HG03175 (cell line): Measurements from ENCODE around the gene UVRAG.

ENCODE experiments used
- ATAC-seq: cut with Tn5 transposase; IDR thresholded peaks from one replicate; pipeline ENCODE4 v1.9.1; 2021; ENCODE audit warnings: mild to moderate bottlenecking, moderate library complexity; ENCODE audit not compliant: unreplicated experiment

UVRAG gene

GRCh38 chr11:76157891-76158290 lies 342.9 kb downstream of the UVRAG start:
- ATAC-seq: no peak

- no peak for ATAC-seq
Observed at GRCh38 chr11:76158394-76159302, 343.6 kb downstream of the UVRAG start.

DNA sequence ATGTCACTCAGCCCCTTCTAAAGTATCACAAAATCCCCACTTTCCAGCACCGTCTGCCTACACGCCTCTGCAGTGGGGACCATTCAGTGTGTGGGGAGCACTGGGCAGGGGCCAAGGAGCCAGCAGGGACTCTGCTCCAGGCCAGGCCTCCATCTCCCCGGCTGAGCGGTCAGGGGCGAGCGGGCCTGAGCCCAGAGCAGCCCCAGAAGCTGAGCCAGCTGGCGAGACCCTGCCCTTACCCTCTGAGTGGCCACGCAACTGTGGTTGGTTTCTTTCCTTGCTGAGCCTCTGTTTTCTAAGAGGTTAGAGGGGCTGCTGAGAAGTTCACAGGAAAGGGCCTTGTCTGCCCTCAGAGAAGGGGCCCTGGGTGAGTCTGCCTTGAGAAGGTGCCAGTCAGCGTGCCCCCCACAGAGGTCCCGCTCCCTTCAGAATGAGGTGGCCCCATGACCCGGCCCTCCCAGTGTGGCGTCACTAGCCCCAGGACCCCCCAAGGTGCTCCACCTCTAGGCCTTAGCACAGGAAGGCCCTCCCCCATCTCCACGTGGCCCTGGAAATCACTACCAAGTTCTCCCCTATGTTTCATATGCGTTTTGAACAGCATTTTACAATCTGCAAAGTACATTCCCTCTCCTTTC lies 344.4 kb downstream of the UVRAG start:
- no peak for ATAC-seq

- no peak for ATAC-seq
Observed at GRCh38 chr11:76159983-76160661, 345.1 kb downstream of the UVRAG start.

DNA sequence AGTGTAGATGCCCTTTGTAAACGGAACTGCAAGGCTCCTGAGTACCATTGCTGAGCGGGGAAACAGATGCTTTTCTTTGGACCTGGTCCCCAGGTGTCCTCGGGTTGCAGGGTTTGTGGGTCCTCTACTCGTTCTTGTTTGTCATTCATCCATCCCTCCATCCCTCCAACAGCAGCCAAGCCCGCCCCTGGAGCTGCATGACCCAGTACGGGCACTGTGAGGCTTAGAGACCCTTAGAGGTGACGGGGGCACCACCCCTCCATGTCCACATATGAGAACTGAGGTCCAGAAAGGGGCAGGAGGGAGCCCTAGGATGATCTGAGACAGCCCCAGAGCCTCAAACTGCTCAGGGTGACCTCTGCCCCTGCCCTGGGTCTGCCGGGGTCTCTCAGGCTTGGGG lies 345.8 kb downstream of the UVRAG start:
- ATAC-seq: no peak

DNA sequence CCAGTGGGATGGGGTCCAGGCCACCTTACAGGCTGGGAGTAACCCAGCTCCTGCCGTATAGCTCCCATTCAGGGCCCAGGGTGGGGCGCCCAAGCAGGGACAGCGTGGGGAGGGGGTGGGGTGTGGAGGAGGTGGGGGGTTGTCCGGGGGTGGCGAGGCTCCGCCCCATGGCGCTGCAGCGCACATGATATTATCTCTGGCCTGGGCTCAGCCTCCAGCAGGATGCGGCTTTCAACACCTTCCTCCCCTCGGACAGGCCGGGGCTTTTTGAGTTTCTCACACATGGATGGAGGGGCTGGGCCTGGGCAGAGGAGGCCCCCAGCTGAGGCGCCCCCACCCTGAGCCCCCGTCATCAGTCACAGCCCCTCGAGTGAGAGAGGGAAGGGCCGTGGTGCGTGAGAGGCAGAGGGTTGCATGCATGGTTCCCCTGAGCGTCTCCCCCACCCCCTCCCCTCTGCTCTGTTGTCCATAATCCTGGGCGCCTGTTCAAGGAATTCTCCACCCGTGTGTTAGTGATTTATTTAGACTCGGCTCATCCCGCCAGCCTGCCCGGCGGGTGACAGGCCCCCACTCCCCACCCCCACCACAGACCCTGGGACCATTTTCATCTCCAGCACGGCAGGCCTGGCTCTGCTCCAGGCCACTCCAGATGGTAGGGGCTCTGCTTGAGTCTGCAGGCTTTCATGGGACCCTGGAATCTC lies 346.4 kb downstream of the UVRAG start:
- ATAC-seq: peak; percentile 55

GRCh38 chr11:76162336-76163288 lies 347.6 kb downstream of the UVRAG start:
- ATAC-seq: no peak

DNA sequence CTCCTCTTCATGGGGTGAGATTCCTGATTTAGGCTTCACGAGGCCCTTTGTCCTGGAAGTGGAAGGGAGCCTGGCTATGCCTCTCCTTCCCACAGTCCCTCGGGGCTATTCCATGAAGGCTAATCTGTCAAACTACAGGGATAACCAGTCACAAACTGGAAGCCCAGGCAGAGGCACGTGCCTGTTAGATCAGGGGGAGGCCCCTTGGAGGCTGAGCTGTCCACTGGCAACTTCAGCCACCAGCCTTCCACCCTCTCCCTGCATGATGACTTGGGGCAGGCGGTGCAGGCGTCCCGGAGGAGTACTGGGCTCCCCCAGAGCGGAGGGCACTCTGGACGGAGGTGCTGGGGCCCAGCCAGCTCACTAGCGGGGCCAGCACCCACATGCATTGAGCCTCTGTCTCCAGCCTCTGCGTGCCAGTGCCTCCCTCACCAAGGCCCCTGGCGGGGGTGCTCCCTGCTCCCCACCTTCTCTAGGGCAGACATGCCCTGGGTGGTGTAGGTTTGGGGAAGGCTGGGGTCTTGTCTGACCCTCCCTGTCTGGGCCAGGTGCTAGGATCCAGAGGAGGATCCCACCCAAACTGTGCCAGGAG lies 348.4 kb downstream of the UVRAG start:
- ATAC-seq: no peak

DNA sequence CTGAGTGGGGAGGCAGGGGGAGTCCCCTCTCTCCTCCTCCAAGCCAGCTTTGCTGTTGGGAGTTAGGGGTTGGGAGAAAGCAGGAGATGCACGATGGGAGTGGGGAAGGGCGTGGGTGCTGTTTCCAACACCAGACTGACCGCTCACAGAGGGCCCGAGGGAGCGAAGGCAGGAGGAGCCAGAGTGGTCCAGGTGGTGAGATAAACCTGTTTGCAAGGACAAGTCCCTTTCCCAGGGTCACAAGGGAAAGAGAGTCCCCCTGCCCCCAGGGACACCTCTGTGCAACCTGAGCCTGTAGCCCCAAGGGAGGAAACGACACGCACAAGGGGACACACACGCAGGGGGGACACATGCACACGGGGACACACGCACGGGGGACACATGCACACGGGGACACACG lies 349.1 kb downstream of the UVRAG start:
- ATAC-seq: no peak

GRCh38 chr11:76164861-76165751 lies 350.1 kb downstream of the UVRAG start:
- ATAC-seq: no peak

- ATAC-seq: peak; percentile 72
Observed at GRCh38 chr11:76166314-76166713, 351.3 kb downstream of the UVRAG start.

DNA sequence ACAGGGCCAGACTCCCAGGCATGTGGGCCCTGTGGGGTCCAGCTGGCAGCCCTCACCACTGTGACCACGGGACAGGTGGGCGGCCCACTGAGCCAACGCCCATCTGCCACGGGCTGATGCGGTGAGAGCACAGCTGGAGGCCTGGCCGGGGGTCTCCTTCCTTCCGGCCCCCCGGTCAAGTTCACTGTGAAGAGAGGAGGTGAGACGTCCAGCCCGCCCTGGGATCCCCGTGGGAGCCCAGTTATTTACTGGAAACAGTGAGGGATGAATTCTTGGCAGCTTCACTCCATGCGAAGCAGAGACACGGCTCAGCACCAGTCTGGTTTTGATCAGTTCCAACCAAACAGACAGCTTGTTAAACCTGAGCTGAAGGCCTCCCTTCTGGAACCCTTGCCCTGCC lies 352.6 kb downstream of the UVRAG start:
- ATAC-seq: no peak

GRCh38 chr11:76169473-76169896 lies 354.5 kb downstream of the UVRAG start:
- no peak for ATAC-seq

DNA sequence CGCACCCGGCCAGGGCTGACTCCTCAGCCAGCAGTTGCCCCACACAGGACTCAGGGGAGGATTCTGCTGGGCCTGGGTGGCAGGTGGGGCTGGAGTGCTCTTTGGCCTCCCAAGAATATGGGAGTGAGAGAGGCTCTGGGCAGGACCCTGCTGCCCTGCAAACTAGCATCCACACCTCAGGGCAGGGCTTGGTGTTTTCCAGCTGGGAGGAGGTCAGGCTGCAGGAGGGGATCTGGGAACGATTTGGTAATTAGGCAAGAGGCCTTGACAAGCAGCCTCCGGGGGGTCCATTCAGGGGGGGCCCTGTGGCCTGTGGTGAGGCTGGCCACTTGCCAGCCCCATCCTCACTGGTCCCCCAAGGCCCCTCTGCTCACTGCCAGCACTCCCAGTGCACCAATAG lies 355.5 kb downstream of the UVRAG start:
- no peak for ATAC-seq

DNA sequence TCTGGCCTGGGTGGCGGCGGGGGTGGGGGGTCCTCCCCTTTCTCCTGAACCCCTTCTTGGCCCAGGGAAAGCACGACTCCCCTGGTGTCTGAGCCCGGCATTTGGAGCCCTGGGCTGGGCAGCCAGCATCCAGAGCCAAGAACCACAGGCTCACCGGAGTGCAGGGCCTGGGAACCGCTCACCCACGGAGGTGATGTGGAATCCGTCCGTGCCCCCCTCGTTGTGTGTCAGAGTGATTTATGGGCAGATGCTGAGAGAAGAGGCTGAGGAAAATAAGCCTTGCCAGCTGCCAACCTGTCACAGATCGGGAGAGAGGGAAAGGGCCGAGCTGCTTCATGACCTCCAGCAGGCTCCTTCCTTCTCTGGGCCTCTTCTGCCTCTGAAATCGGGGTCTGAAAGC lies 357.6 kb downstream of the UVRAG start:
- ATAC-seq: no peak

- no peak for ATAC-seq
Observed at GRCh38 chr11:76173663-76174062, 358.7 kb downstream of the UVRAG start.

GRCh38 chr11:76174330-76174729 lies 359.3 kb downstream of the UVRAG start:
- no peak for ATAC-seq

DNA sequence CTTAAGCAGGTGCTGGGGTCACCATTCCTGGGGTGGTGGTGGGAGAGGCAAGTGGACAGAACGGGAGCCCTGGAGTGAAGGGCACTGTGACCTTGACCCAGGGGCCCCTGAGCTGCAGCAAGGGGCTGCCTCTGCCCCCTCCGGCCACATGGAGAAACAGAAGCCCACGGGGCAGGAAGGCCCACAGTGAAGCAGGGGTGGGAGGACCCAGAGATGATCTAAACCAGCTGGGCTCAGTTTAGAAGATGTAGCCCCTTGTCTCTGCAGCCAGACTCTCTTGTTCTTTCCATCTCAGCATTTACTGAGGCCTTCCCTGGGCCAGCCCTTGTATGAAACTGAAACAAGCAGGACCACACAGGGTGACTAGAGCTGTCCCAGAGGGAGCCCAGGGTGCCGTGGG lies 360.8 kb downstream of the UVRAG start:
- no peak for ATAC-seq

GRCh38 chr11:76176463-76176862 lies 361.5 kb downstream of the UVRAG start:
- no peak for ATAC-seq
